RWPE2 (cell line): ENCODE data around the gene IL1RAPL2.

Experiments used
- ATAC-seq: fragments of 200-7000 bp; cut with Tn5 transposase; 3 replicates; pipeline ENCODE4 v1.9.1; 2021; ENCODE audit warnings: low read depth
- DNase-seq: peaks from one replicate; pipeline ENCODE4 v3.0.0-alpha.2; 2020; ENCODE audit warnings: low spot score
- H3K27ac ChIP-seq: fragments of 450-650 bp; 2 replicates; pipeline ENCODE4 v1.5.1; 2017; ENCODE audit warnings: mild to moderate bottlenecking; ENCODE audit not compliant: poor library complexity, severe bottlenecking
- H3K27me3 ChIP-seq: fragments of 250-450 bp; sonication (Bioruptor Pico); 2 replicates; pipeline ENCODE4 v1.5.1; 2021; ENCODE audit warnings: mild to moderate bottlenecking, moderate library complexity; ENCODE audit not compliant: insufficient read depth, poor library complexity, severe bottlenecking
- H3K36me3 ChIP-seq: fragments of 250-450 bp; sonication (Bioruptor Pico); 2 replicates; pipeline ENCODE4 v1.5.1; 2020; ENCODE audit warnings: low read depth, mild to moderate bottlenecking, moderate library complexity
- H3K4me1 ChIP-seq: fragments of 250-450 bp; sonication (Bioruptor Pico); 2 replicates; pipeline ENCODE4 v1.5.1; 2021; ENCODE audit warnings: mild to moderate bottlenecking, moderate library complexity; ENCODE audit not compliant: insufficient read depth, poor library complexity, severe bottlenecking
- H3K4me3 ChIP-seq: fragments of 250-450 bp; sonication (Bioruptor Pico); 2 replicates; pipeline ENCODE4 v1.5.1; 2021; ENCODE audit warnings: mild to moderate bottlenecking, moderate library complexity; ENCODE audit not compliant: severe bottlenecking
- H3K9me3 ChIP-seq: fragments of 250-450 bp; sonication (Bioruptor Pico); 2 replicates; pipeline ENCODE4 v1.5.1; 2021; ENCODE audit warnings: mild to moderate bottlenecking, moderate library complexity; ENCODE audit not compliant: severe bottlenecking
- CTCF ChIP-seq: fragments of 450-650 bp; IDR thresholded peaks from one replicate; pipeline ENCODE4 v1.5.1; 2017; ENCODE audit warnings: mild to moderate bottlenecking, moderate library complexity; ENCODE audit not compliant: poor library complexity, severe bottlenecking

The IL1RAPL2 gene

GRCh38 chrX:104749951-104750610 lies 184.1 kb downstream of the IL1RAPL2 start:
- ATAC-seq = no peak
- no peaks in the 10 kb centered on the region for H3K27me3 ChIP-seq
- TF ChIP-seq CTCF = no peak

GRCh38 chrX:104762641-104763040 lies 196.6 kb downstream of the IL1RAPL2 start:
- Histone ChIP-seq H3K4me3 (no peak overlapping the region), H3K4me1 (no peaks in the 10 kb centered on the region), H3K9me3 (no peaks in the 10 kb centered on the region), H3K27me3 (no peaks in the 10 kb centered on the region), H3K27ac (no peak overlapping the region), H3K36me3 (no peaks in the 10 kb centered on the region)
- ATAC-seq = no peak
- DNase-seq = no peak
- TF ChIP-seq CTCF = no peak

More at GRCh38 chrX:104749951-104750610, 184.1 kb downstream of the IL1RAPL2 start:
- no peak for DNase-seq
- H3K9me3 ChIP-seq = no peaks in the 10 kb centered on the region
- H3K36me3 ChIP-seq = no peaks in the 10 kb centered on the region
- no peak overlapping the region for H3K27ac ChIP-seq
- H3K4me3 ChIP-seq = no peak overlapping the region
- no peaks in the 10 kb centered on the region for H3K4me1 ChIP-seq

GRCh38 chrX:104789784-104790183 lies 223.8 kb downstream of the IL1RAPL2 start:
- H3K4me3 ChIP-seq = no peak overlapping the region
- H3K9me3 ChIP-seq = no peaks in the 10 kb centered on the region
- no peaks in the 10 kb centered on the region for H3K27me3 ChIP-seq
- no peak for TF ChIP-seq CTCF
- ATAC-seq (no peak), DNase-seq (no peak)
- H3K27ac ChIP-seq = no peak overlapping the region
- no peaks in the 10 kb centered on the region for H3K36me3 ChIP-seq
- no peaks in the 10 kb centered on the region for H3K4me1 ChIP-seq

GRCh38 chrX:104795804-104796203 lies 229.8 kb downstream of the IL1RAPL2 start:
- DNase-seq (no peak), ATAC-seq (no peak)
- Histone ChIP-seq H3K36me3 (no peaks in the 10 kb centered on the region), H3K9me3 (no peaks in the 10 kb centered on the region), H3K4me3 (no peak overlapping the region), H3K27ac (no peak overlapping the region), H3K27me3 (no peaks in the 10 kb centered on the region), H3K4me1 (no peaks in the 10 kb centered on the region)
- no peak for TF ChIP-seq CTCF

- Histone ChIP-seq H3K36me3 (no peaks in the 10 kb centered on the region), H3K27me3 (no peaks in the 10 kb centered on the region), H3K27ac (no peak overlapping the region), H3K4me3 (no peak overlapping the region), H3K4me1 (no peaks in the 10 kb centered on the region), H3K9me3 (no peaks in the 10 kb centered on the region)
- ATAC-seq = no peak
- no peak for DNase-seq
- TF ChIP-seq CTCF = no peak
Observed at GRCh38 chrX:104803219-104803618, 237.2 kb downstream of the IL1RAPL2 start.
